Uterus (tissue), 4 donors: ENCODE measurements around the gene DDX20. TPM values are rescaled to one million over a fixed set of nuclear protein-coding genes. Genes with fewer than 3 reads are reported as not detected.

Experiments used
- DNase-seq, 2 donors: peaks; one replicate each; pipeline ENCODE4 v3.0.0-alpha.2; 2019 to 2020
- H3K27ac ChIP-seq, 2 donors: fragments of 200-600 bp; sonication (generic); 1 replicate in 1 of 2; 2 replicates in 1 of 2; pipeline ENCODE4 v1.5.1; 2016 to 2018
- H3K27me3 ChIP-seq, 2 donors: fragments of 200-600 bp; sonication (generic); one replicate each; pipeline ENCODE4 v1.5.1; 2018 to 2019; ENCODE audit warnings: control low read depth in 1 of 2
- H3K36me3 ChIP-seq, 2 donors: fragments of 200-600 bp; sonication (generic); one replicate each; pipeline ENCODE4 v1.5.1; 2019; ENCODE audit warnings: control low read depth in 1 of 2
- H3K4me1 ChIP-seq, 2 donors: fragments of 200-600 bp; sonication (generic); one replicate each; pipeline ENCODE4 v1.5.1; 2018 to 2019; ENCODE audit warnings: control low read depth in 1 of 2
- H3K4me3 ChIP-seq, 2 donors: fragments of 200-600 bp; sonication (generic); 1 replicate in 1 of 2; 2 replicates in 1 of 2; pipeline ENCODE4 v1.5.1; 2018 to 2019; ENCODE audit warnings: mild to moderate bottlenecking in 1 of 2
- H3K9me3 ChIP-seq, 2 donors: fragments of 200-600 bp; sonication (generic); one replicate each; pipeline ENCODE4 v1.5.1; 2019; ENCODE audit warnings: control low read depth in 1 of 2
- CTCF ChIP-seq, 4 experiments: fragments of 200-600 bp in 2 of 4; fragments of 450-650 bp in 2 of 4; sonication (generic) in 2 of 4; IDR thresholded peaks; one replicate each; pipeline ENCODE4 v1.5.1; 2016 to 2019; ENCODE audit warnings: antibody characterized with exemption in 4 of 4, mild to moderate bottlenecking in 2 of 4, moderate library complexity in 1 of 4
- POLR2A ChIP-seq, 2 donors: fragments of 450-650 bp; IDR thresholded peaks; one replicate each; pipeline ENCODE4 v1.6.1; 2016; ENCODE audit warnings: antibody characterized with exemption in 2 of 2, mild to moderate bottlenecking in 1 of 2, moderate library complexity in 1 of 2
- intact Hi-C: fragments of 100-400 bp; cut with DNase I; formaldehyde crosslinking; loops from one replicate; pipeline ENCODE4 v1.15.1; 2023; ENCODE audit warnings: low total_unique reads
- total RNA-seq, 4 donors: library from RNA; depleted of rRNA in 3 of 4; stranded (reverse); fragments of >200 nt in 3 of 4; gene quantifications; one replicate each; pipeline versions ENCODE4 v1.1.0 to v1.2.4, GENCODE V29; 2014 to 2023
- donor health status: DM: yes; HTN: yes; CAD: no.

Gene DDX20
- total RNA-seq, 4 donors from 2014 or later: 13.3 to 38.2 (median 20.1) TPM

- Histone ChIP-seq H3K9me3 (no peaks in the 10 kb centered on the region), H3K4me1 (no peaks in the 10 kb centered on the region), H3K27ac (no peak overlapping the region), H3K36me3 (no peaks in the 10 kb centered on the region), H3K4me3 (no peak overlapping the region), H3K27me3 (no peaks in the 10 kb centered on the region)
- DNase-seq: no peak
- intact Hi-C loops: no loop called here
- TF ChIP-seq POLR2A (IDR thresholded peaks at IDR 0.05) (no peak), CTCF (IDR thresholded peaks at IDR 0.05) (no peak)
Observed at GRCh38 chr1:111786669-111787207, 31.0 kb downstream of the DDX20 start.

- no peak overlapping the region for H3K27ac ChIP-seq
- no peaks in the 10 kb centered on the region for H3K9me3 ChIP-seq
- H3K27me3 ChIP-seq: no peaks in the 10 kb centered on the region
- no peaks in the 10 kb centered on the region for H3K36me3 ChIP-seq
- DNase-seq: no peak
- TF ChIP-seq CTCF (IDR thresholded peaks at IDR 0.05) (no peak), POLR2A (IDR thresholded peaks at IDR 0.05) (no peak)
- intact Hi-C loops: no loop called here
- H3K4me1 ChIP-seq: no peaks in the 10 kb centered on the region
- no peak overlapping the region for H3K4me3 ChIP-seq
Observed at GRCh38 chr1:111789142-111789541, 33.4 kb downstream of the DDX20 start.

- H3K4me1 ChIP-seq: no peaks in the 10 kb centered on the region
- peak in 1 of 4 experiments; percentile 32 for TF ChIP-seq CTCF (IDR thresholded peaks at IDR 0.05)
- no peak for TF ChIP-seq POLR2A (IDR thresholded peaks at IDR 0.05)
- no peaks in the 10 kb centered on the region for H3K36me3 ChIP-seq
- H3K27me3 ChIP-seq: no peaks in the 10 kb centered on the region
- H3K9me3 ChIP-seq: no peaks in the 10 kb centered on the region
- H3K4me3 ChIP-seq: no peak overlapping the region
- intact Hi-C loops: no loop called here
- no peak overlapping the region for H3K27ac ChIP-seq
- no peak for DNase-seq
Observed at GRCh38 chr1:111789666-111790316, 34.1 kb downstream of the DDX20 start.

- Histone ChIP-seq H3K4me3 (no peak overlapping the region), H3K27ac (no peak overlapping the region), H3K27me3 (no peaks in the 10 kb centered on the region), H3K4me1 (no peaks in the 10 kb centered on the region), H3K36me3 (no peaks in the 10 kb centered on the region), H3K9me3 (no peaks in the 10 kb centered on the region)
- intact Hi-C loops: no loop called here
- no peak for DNase-seq
- TF ChIP-seq CTCF (IDR thresholded peaks at IDR 0.05): no peak
- TF ChIP-seq POLR2A (IDR thresholded peaks at IDR 0.05): no peak
Observed at GRCh38 chr1:111791776-111792175, 36.1 kb downstream of the DDX20 start.

- Histone ChIP-seq H3K4me3 (no peak overlapping the region), H3K4me1 (no peaks in the 10 kb centered on the region), H3K27me3 (no peaks in the 10 kb centered on the region), H3K9me3 (no peaks in the 10 kb centered on the region), H3K36me3 (no peaks in the 10 kb centered on the region), H3K27ac (no peak overlapping the region)
- no peak for DNase-seq
- TF ChIP-seq POLR2A (IDR thresholded peaks at IDR 0.05): no peak
- no peak for TF ChIP-seq CTCF (IDR thresholded peaks at IDR 0.05)
- intact Hi-C loops: no loop called here
Observed at GRCh38 chr1:111792249-111792648, 36.5 kb downstream of the DDX20 start.
